Choroid plexus epithelial cell (primary cell): ENCODE results near the gene UVSSA.

Experiments used
- DNase-seq: peaks from one replicate; pipeline ENCODE4 v3.0.0-alpha.2; 2010; ENCODE audit warnings: low read depth
- H3K4me3 ChIP-seq: 2 replicates; pipeline ENCODE4 v1.5.1; 2011; ENCODE audit warnings: low read depth, mild to moderate bottlenecking, control low read depth, low read length, moderate library complexity
- TF ChIP-seq, protein P1 (sequence below): conservative IDR thresholded peaks from 2 replicates; pipeline ENCODE4 v1.5.1; 2011; ENCODE audit warnings: low read depth, mild to moderate bottlenecking, control low read depth, inconsistent platforms, low read length, moderate library complexity

UVSSA gene, protein sequence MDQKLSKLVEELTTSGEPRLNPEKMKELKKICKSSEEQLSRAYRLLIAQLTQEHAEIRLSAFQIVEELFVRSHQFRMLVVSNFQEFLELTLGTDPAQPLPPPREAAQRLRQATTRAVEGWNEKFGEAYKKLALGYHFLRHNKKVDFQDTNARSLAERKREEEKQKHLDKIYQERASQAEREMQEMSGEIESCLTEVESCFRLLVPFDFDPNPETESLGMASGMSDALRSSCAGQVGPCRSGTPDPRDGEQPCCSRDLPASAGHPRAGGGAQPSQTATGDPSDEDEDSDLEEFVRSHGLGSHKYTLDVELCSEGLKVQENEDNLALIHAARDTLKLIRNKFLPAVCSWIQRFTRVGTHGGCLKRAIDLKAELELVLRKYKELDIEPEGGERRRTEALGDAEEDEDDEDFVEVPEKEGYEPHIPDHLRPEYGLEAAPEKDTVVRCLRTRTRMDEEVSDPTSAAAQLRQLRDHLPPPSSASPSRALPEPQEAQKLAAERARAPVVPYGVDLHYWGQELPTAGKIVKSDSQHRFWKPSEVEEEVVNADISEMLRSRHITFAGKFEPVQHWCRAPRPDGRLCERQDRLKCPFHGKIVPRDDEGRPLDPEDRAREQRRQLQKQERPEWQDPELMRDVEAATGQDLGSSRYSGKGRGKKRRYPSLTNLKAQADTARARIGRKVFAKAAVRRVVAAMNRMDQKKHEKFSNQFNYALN

DNA sequence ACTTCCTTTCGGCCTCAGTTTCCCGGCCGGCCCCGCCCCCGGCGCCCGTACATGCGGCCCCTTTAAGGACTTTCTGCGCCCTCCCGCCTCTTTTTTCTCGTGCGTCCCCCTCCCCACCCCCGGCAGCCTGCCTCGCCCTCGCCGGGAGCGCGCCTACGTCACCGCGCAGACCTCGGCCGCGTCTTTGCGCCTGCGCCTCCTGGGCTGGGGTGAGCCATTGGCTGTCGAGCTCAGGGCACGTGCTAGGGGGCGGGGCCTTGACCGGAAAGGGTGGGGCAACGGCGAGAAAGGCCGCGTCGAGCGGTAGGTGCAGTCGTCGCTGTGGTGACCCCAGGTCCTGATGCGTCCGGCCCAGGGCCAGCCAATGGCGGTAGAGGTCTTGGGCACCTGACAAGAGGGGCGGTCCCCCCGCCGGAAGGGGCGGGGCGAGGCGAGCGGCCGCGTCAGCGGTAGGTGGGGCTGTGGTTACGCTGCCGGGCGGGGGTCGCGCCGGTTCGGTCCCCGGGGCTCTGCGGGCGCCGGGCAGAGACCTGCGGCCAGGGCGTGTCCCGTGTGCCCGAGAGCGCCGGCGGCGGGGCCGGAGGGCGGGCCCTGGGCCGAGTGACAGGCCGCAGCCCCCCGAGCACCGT lies at the start of gene UVSSA:
Gene UVSSA (plus strand): TSS at position 428 of the 629 bp plus-strand sequence. CDS start 884 bp downstream, outside the sequence.
- TF ChIP-seq, protein P1, sequence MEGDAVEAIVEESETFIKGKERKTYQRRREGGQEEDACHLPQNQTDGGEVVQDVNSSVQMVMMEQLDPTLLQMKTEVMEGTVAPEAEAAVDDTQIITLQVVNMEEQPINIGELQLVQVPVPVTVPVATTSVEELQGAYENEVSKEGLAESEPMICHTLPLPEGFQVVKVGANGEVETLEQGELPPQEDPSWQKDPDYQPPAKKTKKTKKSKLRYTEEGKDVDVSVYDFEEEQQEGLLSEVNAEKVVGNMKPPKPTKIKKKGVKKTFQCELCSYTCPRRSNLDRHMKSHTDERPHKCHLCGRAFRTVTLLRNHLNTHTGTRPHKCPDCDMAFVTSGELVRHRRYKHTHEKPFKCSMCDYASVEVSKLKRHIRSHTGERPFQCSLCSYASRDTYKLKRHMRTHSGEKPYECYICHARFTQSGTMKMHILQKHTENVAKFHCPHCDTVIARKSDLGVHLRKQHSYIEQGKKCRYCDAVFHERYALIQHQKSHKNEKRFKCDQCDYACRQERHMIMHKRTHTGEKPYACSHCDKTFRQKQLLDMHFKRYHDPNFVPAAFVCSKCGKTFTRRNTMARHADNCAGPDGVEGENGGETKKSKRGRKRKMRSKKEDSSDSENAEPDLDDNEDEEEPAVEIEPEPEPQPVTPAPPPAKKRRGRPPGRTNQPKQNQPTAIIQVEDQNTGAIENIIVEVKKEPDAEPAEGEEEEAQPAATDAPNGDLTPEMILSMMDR, result no peak
- DNase-seq, result peak; percentile 100
- peak within 1 kb of the TSS; percentile 81 for H3K4me3 ChIP-seq

DNA sequence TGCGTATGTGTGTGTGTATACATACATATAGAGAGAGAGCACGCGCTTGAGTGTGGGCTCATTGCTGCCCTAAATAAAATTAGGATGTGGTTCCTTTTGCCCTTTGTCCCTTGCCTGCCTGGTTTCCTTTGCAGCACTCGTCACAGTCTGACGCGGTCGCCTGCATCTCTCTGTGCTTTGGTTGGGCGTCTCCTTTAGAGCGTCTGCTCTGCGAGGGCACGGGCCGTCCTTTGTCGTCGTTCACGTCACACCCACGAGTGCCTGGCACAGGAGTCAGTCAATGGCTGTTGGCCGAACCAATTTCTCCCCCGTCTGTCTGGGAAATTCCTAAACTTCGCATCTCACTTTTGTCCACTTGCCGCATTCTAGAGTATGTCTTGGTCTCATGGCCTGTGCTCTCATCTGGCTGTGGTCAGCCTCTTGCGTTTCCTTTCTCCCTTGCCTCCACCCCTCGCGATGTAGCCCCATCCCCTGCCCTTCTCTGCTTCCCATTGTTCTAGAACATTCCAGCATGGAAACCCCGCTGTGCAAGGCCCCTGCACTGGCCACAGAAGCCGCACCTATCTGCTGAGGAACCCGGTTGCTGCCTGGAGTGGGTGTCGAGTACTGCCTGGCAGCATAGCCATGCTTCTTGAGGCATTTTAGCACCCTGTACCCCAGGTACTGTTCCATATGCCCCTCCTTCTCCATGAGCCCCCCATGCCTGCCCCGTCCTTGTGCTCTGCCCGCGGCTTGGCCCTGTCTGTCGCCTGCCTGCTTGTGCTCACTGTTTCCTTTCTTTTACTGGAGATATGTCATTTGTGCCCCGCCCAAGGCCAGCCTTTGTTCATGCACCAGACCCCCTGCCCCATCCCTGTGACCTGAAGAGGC lies 49.3 kb upstream of the UVSSA start:
- H3K4me3 ChIP-seq, result no peak overlapping the region
- TF ChIP-seq, protein P1, result no peak
- DNase-seq, result no peak

DNA sequence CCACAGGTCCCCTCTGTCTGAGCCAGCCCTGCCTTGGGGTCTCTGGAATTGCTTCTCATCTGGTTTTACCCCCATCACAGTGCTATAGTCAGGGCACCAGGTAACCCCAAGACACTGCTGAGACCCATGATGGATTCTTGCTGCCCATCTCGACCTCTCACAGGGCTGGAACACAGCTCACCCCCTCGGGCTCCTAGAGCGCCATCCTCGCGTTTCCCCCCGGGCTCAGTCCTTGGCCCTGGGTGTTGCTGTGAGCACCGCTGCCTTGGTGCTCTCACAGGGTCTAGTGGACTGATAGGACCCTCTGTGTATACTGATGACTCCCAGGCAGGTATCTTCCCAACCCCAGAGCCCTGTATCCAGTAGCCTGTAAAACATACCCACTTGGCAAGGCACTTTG lies 48.5 kb upstream of the UVSSA start:
- no peak overlapping the region for H3K4me3 ChIP-seq
- TF ChIP-seq, protein P1, result no peak
- no peak for DNase-seq

DNA sequence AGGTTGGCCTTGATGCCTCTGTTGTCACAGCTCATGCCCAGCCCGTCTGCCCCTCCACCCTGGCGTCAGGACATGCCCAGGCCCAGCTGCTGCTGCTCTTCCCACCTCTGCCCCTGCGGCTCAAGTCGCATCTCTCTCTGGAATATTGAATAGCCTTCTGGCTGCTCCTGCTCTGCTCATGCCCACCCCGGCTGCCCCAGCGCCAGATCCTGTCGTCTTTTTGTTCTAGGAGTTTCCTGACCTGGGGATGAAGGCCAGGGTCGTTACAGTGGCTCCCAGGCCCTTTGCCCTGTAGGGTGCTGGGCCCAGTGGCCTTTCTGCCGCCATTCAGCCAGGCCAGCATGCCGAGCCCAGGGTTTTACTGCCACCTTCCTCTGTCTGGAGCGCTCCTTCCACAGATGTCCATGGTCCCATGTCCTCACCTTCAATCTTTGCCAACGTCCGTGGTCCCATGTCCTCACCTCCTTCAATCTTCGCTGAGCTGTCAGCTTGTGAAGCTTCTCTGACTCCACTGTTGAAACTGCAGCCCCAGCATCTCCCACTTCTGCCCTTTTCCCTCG lies 47.6 kb upstream of the UVSSA start:
- TF ChIP-seq, protein P1, result no peak
- DNase-seq, result no peak
- H3K4me3 ChIP-seq, result no peak overlapping the region

DNA sequence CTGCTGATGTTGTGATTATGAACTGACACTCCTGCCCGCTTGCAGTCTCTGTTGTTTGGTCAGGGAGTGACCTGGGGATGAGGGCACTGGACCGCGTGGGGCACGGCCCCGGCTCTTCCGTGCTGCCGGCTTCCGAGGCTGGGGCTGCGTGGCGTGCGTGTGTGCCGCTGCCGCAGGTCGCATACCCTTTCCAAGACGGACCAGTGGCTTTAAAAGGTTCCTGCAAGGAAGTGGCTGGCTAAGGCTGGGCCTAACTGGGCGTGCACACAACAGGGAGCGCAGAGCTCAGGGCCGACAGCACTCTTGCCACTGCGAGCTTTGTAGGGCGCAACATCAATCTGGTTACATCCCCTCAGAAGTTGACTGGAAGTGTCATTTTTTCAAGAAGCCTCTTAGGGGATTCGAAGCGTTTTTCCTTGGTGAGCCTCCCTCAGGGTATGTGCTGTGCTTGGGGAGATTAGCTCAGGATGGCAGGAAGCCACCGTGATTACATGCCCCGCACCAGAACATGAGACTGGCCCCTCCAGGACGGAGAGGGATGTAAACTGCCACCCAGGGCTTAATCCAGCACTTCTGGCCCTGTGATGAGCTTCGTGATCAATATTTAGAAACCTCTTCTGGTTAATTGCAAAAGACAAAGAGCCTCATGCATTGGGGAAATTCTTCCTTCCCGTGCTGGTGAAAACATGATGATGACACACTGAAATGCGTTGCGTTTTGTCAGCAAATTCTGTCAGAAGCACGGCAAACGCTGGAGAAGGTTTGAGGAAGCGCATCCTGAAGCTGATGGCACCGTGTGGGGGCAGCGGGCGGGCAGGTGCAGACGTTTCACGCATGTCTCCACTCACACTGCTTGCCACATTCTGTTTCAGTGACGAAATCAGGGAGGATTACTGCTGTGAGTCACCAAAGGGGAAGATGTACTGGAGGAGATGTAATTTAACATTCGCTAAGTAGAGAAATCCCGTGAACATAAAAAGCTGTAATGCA lies 46.2 kb upstream of the UVSSA start:
- peak; percentile 70 for DNase-seq
- TF ChIP-seq, protein P1, result no peak
- H3K4me3 ChIP-seq, result no peak overlapping the region
